RWPE2 (cell line): ENCODE data around the gene VTI1A.

Source experiments
- ATAC-seq: fragments of 200-7000 bp; cut with Tn5 transposase; 3 replicates; pipeline ENCODE4 v1.9.1; 2021; ENCODE audit warnings: low read depth
- DNase-seq: peaks from one replicate; pipeline ENCODE4 v3.0.0-alpha.2; 2020; ENCODE audit warnings: low spot score
- H3K27ac ChIP-seq: fragments of 450-650 bp; 2 replicates; pipeline ENCODE4 v1.5.1; 2017; ENCODE audit warnings: mild to moderate bottlenecking; ENCODE audit not compliant: poor library complexity, severe bottlenecking
- H3K27me3 ChIP-seq: fragments of 250-450 bp; sonication (Bioruptor Pico); 2 replicates; pipeline ENCODE4 v1.5.1; 2021; ENCODE audit warnings: mild to moderate bottlenecking, moderate library complexity; ENCODE audit not compliant: insufficient read depth, poor library complexity, severe bottlenecking
- H3K36me3 ChIP-seq: fragments of 250-450 bp; sonication (Bioruptor Pico); 2 replicates; pipeline ENCODE4 v1.5.1; 2020; ENCODE audit warnings: low read depth, mild to moderate bottlenecking, moderate library complexity
- H3K4me1 ChIP-seq: fragments of 250-450 bp; sonication (Bioruptor Pico); 2 replicates; pipeline ENCODE4 v1.5.1; 2021; ENCODE audit warnings: mild to moderate bottlenecking, moderate library complexity; ENCODE audit not compliant: insufficient read depth, poor library complexity, severe bottlenecking
- H3K4me3 ChIP-seq: fragments of 250-450 bp; sonication (Bioruptor Pico); 2 replicates; pipeline ENCODE4 v1.5.1; 2021; ENCODE audit warnings: mild to moderate bottlenecking, moderate library complexity; ENCODE audit not compliant: severe bottlenecking
- H3K9me3 ChIP-seq: fragments of 250-450 bp; sonication (Bioruptor Pico); 2 replicates; pipeline ENCODE4 v1.5.1; 2021; ENCODE audit warnings: mild to moderate bottlenecking, moderate library complexity; ENCODE audit not compliant: severe bottlenecking
- TF ChIP-seq, protein P1 (sequence below): fragments of 450-650 bp; IDR thresholded peaks from one replicate; pipeline ENCODE4 v1.5.1; 2017; ENCODE audit warnings: mild to moderate bottlenecking, moderate library complexity; ENCODE audit not compliant: poor library complexity, severe bottlenecking

VTI1A gene

DNA sequence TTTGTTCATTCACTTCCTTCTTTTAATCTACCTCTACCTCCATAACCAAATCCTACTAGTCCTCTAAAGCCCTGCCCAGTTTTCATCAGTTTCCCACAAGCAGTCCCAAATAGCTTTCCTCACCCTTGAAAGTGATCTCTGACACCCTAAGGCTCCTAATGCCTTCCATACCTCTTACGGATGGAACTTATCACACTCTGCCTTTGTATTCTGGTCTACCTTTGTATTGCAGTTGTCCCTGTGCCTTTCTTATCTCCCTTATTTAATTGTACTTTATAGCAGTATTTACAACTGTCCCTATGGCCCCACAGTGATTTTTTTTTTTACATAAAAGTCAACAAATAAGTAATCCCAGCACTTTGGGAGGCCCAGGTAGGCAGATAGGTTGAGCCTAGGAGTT lies 39.3 kb upstream of the VTI1A start:
- H3K4me3 ChIP-seq = no peak overlapping the region
- DNase-seq (no peak), ATAC-seq (no peak)
- H3K27ac ChIP-seq = no peak overlapping the region
- TF ChIP-seq, protein P1, sequence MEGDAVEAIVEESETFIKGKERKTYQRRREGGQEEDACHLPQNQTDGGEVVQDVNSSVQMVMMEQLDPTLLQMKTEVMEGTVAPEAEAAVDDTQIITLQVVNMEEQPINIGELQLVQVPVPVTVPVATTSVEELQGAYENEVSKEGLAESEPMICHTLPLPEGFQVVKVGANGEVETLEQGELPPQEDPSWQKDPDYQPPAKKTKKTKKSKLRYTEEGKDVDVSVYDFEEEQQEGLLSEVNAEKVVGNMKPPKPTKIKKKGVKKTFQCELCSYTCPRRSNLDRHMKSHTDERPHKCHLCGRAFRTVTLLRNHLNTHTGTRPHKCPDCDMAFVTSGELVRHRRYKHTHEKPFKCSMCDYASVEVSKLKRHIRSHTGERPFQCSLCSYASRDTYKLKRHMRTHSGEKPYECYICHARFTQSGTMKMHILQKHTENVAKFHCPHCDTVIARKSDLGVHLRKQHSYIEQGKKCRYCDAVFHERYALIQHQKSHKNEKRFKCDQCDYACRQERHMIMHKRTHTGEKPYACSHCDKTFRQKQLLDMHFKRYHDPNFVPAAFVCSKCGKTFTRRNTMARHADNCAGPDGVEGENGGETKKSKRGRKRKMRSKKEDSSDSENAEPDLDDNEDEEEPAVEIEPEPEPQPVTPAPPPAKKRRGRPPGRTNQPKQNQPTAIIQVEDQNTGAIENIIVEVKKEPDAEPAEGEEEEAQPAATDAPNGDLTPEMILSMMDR = no peak
- no peaks in the 10 kb centered on the region for H3K36me3 ChIP-seq
- H3K4me1 ChIP-seq = peaks cover 4% of the 10 kb centered on the region
- no peaks in the 10 kb centered on the region for H3K9me3 ChIP-seq
- H3K27me3 ChIP-seq = no peaks in the 10 kb centered on the region

DNA sequence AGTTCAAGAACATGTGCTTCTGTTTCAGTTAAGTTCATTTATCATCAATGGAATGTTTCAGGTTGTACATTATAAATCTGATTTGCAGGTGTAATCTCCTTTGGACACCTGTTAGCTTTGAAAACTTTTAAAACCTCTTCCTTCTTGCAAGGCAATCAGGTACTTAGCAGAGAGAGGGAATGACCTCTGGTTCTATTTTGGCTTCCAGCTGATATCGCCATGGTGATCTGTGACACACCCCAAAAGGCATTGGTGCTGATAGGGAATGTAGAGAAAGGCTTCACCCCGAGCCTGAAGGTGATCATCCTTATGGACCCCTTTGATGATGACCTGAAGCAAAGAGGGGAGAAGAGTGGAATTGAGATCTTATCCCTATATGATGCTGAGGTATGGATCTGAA lies 37.7 kb upstream of the VTI1A start:
- no peak overlapping the region for H3K4me3 ChIP-seq
- no peak for ATAC-seq
- no peaks in the 10 kb centered on the region for H3K27me3 ChIP-seq
- H3K36me3 ChIP-seq = no peaks in the 10 kb centered on the region
- peaks cover 4% of the 10 kb centered on the region for H3K4me1 ChIP-seq
- no peaks in the 10 kb centered on the region for H3K9me3 ChIP-seq
- H3K27ac ChIP-seq = no peak overlapping the region
- no peak for DNase-seq
- TF ChIP-seq, protein P1 = no peak

DNA sequence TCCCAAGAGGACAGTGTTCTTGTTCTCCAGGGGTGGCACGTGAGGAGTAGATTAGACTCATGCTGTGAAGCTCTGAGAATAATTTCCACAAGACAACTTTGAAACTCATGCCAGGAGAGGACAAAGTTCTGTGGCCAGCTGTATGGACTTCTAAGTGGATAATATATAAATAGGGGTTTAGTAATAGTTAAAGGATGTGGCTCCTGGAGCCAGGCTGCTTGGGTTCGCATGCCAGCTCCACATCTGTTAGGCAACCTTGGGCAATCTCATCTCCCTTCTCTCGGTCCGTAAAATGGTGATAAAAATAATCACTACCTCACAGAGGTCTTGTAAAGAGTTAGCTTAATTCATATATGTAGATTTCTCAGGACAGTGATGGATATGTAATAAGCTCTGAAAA lies 37.3 kb upstream of the VTI1A start:
- Histone ChIP-seq H3K9me3 (no peaks in the 10 kb centered on the region), H3K4me3 (no peak overlapping the region), H3K4me1 (peaks cover 4% of the 10 kb centered on the region), H3K36me3 (no peaks in the 10 kb centered on the region), H3K27me3 (no peaks in the 10 kb centered on the region), H3K27ac (no peak overlapping the region)
- ATAC-seq = no peak
- TF ChIP-seq, protein P1 = no peak
- DNase-seq = no peak

DNA sequence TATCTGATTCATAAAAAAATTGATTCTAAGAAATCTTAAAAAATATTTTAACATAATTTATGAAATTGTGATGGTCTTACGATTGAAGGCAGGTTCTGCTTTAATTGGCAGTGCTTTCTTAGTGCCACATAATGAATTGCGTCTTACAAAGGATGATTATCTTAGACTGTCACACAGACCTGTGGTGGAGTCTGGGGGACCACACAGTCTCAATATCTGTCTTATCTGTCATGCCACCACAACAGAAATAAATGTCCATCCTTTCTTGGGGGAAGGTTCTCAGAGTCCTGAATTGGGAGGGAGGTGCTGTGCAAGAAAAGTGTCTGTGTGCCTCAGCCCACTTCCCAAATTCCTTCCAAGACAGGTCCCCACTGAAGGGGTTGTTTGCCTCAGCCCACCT lies 34.3 kb upstream of the VTI1A start:
- no peak overlapping the region for H3K4me3 ChIP-seq
- no peaks in the 10 kb centered on the region for H3K9me3 ChIP-seq
- no peaks in the 10 kb centered on the region for H3K27me3 ChIP-seq
- H3K27ac ChIP-seq = no peak overlapping the region
- no peaks in the 10 kb centered on the region for H3K36me3 ChIP-seq
- TF ChIP-seq, protein P1 = no peak
- DNase-seq (no peak), ATAC-seq (no peak)
- H3K4me1 ChIP-seq = no peaks in the 10 kb centered on the region

DNA sequence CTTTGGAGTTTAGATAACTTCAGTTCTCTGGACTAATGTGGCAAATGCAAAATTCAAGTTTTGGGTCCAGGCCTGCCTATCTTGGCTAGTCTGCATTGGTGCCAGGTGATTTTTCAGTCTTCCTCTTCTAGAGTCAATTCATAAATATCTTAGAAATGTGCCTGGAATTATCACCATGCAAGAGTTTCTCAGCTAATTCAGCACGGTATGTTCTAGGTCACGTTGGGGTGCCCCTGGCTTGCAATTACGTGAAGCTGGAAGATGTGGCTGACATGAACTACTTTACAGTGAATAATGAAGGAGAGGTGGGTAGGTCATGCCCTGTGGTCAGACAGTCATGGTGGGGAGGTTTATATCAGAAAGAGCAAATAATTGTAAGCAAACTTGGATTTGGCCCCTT lies 25.3 kb upstream of the VTI1A start:
- no peak overlapping the region for H3K27ac ChIP-seq
- ATAC-seq = no peak
- TF ChIP-seq, protein P1 = no peak
- no peaks in the 10 kb centered on the region for H3K36me3 ChIP-seq
- H3K27me3 ChIP-seq = no peaks in the 10 kb centered on the region
- H3K9me3 ChIP-seq = no peaks in the 10 kb centered on the region
- no peaks in the 10 kb centered on the region for H3K4me1 ChIP-seq
- no peak overlapping the region for H3K4me3 ChIP-seq
- no peak for DNase-seq
